Activated CD4-positive, alpha-beta T cell treated with anti-CD3 and anti-CD28 coated beads, Interleukin-2, amount 50 U/mL, for 4 hours (primary cell): ENCODE data around the gene PELI1.
"Not testable (repeated sequence)": the region's sequence is repeated elsewhere in the genome, so short reads cannot be mapped to it uniquely, and the experiment has no call there.

Source experiments
- DNase-seq, 2 experiments: peaks; one replicate each; pipeline ENCODE4 v3.0.0-alpha.2; 2020

The PELI1 gene

DNA sequence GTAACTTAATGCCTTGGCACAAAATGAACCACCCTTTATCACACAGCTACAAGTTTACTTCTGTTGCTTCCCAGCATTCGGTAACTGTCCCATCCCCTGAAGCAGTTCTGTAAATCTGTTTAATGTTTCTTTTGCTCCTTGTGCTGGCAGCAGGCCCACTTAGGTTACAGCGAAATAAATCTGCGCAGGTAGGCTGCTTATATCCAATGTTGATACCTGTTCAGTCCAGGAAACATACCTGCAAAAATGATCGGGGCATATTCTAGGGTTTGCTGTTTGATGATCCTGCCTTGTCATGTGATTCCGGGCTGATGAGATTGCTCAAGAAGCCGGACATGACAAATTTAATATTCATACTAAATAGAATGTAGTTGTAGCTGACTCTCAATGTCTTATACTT is 23.3 kb downstream of the PELI1 start:
- no peak for DNase-seq

DNA sequence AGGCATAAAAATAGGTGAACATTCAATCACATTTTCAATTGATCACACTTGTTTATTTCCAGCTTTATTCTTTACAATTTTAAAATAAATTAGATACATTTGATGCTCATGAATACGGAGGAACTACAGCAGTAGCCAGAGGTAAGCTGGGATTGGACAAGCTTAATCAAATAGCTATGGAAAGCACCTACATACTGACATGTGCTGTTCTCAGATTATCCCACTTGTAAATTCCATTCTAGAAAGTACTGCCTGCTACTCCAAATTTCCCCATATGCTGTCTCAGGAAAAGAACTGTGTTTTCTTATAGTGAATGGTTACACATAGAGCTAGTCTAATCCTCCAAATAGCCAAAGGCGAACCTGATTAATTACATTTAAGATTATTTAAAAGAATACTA is 24.2 kb downstream of the PELI1 start:
- no peak for DNase-seq

DNA sequence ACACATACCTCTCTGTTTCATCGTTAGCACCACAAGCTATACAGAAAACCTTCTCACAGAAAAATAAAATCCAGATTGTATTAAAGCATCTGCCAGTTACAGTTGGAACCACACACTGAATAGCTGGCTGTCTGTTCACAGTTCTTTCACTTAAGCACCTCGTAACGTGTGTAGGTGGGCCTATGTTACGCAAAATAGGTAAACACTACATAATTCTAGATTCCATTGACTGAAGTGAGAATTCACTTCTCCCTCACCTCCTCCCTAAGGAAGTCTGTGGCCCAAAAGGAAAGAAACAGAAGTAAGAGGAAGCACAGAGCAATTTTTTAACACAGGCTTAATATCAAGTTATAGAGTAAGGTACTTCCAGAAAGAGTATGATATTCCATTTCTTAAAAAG is 24.9 kb downstream of the PELI1 start:
- no peak for DNase-seq

DNA sequence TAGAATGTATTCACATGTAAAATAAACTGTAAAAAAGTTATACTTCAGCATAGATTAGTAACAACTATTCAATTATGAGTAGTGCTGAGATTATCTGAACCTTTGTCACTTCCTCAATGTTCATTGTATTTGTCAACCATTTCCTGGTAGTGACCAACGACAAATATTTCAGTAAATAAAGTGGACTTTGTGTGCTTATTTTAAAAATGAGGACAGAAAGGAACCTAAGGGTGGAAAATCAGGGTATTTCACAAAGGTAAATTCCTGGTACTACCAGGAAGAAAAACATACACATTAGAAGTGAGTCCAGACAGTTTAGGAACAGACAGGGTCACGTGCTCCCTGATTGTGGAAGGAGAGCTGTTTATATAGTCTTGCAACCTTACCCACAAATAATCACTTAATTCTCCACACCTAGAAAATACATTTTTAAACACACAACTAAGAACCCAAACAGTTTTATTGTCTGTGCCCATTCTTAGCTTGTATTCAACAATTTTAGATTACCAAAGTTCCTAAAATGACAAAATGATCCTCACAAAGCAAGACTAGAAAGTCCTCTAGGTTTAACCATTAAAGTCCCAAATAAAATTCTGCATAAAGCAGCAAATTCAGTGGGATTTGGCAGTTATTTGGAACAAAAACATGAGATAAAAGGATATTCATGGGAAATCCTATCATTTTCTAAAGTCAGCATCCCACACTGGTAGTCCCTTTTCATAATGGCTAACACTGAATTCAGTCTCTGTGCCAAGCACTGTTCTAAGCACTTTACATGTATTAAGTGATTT is 28.2 kb downstream of the PELI1 start:
- DNase-seq: no peak

DNA sequence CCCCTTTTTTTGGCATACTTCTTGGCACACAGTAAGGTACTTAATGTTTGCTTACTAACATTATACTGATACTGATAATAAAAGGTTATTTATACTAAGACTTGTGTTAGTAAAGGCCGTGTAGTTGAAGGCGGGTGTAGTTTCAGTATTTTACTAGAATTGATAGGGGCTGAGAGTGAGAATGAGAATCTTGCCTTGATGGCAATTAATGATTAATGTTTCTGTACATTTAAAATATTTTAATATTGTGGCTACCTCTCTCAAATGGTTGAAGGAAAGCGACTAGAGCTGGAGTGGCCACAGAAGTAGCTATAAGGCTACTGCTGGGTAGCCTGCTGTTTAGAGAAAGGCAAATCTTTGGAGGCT is 29.3 kb downstream of the PELI1 start:
- no peak for DNase-seq

DNA sequence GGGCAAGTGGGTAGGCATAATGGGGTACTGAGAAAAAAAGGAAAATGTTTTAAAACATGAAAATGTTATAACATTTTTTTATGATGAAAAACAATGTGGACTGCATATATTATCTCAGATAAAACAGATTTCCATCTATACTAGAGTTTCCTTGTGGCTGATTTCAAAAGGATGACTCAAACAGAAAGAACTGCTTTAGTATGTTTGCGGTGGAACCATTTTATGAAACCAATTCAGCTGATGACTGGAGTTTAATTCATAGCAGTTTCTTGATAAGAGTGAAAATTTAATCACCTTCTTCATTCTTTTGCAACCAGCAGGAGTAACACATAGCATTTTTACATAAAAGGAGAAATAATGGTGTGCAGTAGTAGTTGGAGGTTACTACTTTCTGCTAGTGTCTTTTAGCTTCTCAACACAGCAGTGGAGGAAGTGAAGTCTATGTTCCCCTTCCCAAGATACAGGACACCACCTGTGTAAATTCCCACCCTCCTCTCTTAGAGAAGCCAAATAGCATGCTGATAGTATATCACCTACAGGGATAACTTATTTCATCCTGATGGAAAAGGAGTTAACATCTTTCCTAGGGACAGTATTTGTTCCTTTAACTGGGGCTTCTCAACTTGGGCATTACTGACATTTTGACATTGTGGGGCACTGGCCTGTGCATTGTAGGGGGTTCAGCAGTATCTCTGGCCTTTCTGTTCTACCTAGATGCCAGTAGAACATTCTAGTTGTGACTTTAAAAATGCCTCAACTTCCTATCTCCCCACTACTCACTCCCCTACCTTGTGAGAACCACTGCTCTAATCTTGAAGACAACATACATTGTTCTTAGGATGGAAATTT is 29.9 kb downstream of the PELI1 start:
- DNase-seq: no peak

DNA sequence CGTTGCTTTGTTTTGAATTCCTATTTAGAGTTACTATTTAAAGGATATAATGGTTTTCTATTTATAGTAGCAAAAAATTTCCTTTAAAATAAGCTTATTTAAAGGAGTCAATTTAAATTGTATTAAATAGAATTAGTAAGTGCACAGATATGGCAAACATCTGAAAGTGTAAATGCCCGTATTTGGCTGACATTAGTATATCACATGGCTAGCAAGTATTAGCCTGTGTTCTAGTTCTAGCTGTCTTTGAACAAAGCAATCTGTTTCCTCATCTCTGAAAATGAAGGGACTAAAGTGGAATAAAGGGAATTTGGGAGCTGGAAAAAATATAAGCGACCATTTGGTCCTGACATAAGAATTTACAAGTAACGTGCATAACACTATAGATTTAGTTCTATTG is 32.2 kb downstream of the PELI1 start:
- no peak for DNase-seq

DNA sequence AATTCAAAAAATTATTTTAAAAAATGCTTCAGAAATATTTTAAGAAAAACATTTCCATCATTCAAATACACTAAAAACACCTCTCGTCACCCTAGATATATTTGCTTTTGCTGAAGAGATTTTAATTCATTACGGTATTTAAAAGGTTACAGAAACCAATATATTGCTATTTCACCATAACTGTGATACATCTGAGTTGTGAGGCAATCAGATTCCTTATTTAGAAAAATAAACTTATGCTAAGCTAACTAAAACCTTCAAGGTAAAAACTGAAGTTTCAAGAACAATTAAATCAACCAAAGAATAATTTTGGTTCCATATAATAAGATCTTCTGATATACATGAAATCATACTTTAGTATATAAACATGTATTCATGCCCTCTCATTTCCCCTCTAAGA is 32.8 kb downstream of the PELI1 start:
- no peak for DNase-seq

DNA sequence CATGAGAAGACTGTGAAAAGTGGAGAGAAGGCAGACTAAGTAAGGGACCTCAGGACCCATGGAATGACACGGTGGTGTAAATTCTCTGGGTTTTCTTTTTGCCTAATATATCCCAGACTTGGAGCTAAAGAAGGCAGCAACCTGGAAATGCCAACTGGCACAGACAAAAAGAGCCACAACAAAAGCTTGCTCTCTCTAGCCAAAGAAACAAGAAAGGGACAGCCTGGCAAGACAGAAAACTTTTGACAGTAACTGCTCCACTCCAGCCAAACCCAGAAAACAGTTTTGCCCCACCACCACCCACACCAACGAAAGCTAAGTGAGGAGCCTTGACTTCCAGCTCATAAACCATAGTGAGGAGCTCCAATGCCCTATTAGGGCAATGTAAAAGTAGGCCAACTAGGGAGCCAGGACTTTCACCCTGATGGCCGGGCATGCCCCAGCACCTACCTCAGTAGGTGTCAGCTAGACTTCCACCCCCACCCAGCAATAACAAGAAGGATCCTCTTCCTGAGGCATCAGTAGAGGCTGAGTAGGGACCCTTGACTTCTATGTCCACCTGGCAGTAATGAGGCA is 35.5 kb downstream of the PELI1 start:
- no peak for DNase-seq

DNA sequence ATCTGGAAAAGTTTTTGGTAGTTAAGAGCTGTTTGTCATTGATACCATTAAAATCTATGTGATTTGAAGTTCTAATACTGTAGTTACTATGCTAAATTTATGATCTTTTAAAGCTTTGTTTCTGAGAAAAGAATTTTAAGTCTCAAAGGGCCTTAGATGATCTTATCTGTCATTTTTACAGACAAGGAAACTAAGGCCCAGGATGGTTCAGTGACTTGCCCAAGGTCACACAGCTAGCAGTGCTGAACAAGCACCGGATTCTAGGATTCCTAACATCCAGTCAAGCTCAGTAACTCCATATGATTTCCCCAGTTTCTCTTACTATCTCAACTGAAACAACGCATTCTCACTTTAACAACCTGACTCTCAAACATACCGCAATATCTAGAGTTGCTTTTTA is 37.7 kb downstream of the PELI1 start:
- no peak for DNase-seq

DNA sequence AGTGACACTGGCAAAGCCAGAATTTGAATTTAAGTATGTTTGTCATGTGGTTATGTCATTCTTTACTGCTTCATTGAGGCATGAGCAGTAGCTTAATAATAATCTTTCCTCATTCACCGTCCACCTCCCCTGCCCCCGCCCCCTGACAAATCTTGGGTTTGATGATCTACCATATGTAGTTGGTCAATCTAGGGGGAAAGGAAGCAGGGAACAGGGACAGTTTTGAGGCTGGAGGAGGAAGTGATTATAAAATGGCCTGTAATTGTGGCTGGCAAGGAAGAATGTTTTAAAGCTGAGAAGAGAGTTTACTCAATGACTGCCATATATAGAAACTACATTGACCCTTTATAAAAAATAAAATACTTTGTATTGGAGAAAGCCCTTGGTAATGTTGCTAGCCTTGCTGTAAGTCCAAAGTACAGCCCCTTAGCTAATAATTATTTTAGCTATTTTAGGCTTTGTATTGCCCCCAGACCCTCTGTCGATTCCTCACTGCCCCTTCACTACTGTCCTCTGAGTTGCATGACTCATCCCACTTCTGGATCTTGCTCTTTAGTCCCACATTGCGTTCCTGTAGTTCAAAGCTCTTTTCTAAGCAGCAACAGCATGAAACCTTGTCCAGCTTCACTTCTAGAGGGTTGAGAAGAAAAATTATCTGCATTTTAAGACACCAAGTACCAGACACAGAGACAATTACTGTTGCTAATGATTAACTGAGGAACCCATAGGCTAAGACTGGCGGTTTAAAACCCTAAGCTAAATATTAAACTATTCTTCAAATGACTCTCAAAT is 38.4 kb downstream of the PELI1 start:
- DNase-seq: no peak

DNA sequence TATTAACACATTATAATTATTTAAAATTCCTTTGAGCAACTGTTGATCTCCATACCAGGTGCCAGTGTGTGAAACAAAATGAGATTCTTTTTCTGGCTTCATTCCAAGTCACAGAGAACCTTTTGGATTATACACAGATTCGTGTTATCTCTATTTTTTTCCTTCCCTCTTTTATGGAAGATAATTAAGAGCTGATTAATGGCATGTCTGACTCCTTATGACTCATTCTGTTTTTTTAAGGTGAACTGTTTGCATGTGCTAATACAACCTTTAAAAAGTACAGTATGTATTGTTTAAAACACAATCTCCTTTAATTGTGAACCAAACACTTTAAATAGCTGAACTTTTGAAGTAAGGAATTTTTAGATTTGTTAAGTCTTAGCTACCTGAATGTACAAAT is 39.3 kb downstream of the PELI1 start:
- no peak for DNase-seq

DNA sequence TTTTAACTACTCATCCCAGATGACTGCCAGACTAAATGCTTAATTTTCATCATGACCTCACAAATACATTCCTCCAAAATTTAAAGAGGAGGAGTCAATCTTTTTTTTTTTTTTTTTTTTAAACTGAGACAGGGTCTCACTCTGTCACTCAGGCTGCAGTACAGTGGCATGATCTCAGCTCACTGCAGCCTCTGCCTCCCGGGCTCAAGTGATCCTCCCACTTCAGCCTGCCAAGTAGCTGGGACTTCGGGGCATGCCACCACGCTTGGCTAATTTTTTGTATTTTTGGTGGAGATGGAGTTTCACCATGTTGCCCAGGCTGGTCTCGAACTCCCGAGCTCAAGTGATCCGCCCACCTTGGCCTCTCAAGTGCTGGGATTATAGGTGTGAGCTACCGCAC is 41.5 kb downstream of the PELI1 start:
- DNase-seq: not testable (repeated sequence)

DNA sequence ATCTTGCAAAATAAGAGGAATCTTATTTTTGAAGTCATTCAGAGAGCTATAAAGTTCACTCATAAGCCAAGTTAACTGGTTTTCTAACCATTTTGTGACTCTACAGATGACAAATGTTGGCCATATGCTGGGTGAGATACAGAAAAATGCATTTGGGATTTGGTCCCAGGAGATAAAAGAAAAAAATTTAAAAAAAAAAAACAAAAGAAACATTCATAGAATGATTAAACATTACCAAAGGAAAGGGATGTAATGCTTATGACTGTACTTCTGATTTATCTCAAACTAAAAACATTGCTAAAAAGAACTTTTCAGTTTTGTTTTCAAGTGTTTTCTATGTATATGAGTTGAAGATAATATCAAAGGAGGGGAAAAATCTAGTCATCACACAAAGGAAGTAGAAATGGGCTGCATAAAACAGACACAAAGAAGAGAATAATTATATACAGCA is 43.1 kb downstream of the PELI1 start:
- DNase-seq: no peak

DNA sequence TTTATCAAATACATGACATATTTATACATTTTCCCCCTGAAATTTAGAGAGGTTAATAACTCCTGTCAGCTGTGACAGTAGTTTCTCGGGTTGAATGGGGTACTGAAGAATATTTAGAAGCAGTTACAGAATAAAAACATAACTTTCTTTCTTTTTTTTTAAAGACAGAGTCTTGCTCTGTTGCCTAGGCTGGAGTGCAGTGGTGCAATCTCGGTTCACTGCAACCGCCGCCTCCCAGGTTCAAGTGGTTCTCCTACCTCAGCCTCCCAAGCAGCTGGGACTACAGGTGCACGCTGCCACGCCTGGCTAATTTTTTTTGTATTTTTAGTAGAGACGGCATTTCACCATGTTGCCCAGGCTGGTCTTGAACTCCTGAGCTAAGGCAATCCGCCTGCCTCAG is 43.6 kb downstream of the PELI1 start:
- not testable (repeated sequence) for DNase-seq

DNA sequence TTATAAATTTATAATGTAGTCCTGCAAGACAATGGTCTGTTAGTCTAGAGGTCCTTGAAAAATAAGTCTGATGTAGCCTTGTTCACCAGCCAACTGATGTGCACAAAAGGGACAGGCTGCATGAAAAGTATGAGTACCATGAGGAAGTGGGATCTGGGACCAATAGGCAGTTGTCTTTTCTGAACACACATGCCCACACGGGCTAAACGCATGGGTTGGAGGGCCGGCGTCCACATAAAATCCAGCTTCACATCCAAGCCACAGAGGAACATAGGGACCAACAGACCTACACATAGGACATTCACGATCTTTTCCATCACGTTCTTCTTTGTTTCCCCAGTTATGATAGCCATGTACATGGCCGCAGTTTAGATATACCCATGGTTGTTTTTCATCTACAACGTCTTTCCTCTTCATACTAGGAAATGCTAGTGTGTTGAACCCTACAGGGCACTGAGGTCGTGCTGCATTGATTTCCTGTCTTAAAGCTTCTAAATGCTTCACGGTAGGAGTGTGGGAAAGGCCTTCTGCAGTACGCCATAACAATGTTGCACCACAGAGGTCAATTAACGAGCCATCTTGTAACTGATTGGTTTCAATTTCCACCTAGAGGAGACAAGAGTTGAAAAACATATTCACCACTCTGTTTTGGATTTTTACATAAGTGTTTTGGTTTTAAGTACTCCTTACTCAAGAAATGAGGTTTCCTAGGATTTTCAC is 49.4 kb downstream of the PELI1 start:
- DNase-seq: no peak

DNA sequence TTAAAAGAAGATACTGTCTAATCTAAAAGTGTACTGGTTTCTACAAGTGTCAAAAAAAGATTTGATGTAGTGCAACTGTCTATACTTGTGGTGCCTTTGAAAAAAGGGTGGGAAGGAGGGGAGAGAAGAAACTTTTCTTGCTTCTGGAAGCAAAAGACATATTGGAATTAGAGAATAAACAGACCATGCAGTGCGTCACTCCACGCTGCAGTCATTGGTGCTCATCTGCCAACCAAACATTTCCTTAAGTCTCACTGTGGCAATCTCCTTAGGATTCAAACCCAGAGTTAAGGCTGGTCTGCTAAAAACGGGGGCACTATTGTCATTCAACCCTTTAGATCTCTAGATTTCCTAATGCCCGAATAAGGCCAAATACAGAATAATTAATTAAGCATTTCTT is 50.9 kb downstream of the PELI1 start:
- DNase-seq: no peak

DNA sequence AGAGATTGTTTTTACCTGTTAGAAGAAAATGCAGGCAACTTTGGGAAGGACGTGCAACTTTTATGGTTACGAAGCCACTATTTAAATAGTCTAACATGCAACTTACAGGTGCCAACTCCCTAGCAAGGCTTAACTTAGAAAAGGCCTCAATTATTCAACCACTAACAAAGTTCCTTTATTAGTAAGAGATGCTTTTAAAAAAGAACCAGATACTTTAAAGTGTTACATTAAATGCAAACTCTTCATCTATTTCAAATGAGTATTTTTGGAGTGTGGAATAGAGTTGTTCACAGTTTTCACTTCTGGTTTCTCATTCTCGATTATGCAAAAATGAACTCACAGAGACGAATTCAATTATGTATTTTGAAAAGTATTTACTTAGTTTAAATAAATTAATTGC is 51.7 kb downstream of the PELI1 start:
- DNase-seq: no peak

DNA sequence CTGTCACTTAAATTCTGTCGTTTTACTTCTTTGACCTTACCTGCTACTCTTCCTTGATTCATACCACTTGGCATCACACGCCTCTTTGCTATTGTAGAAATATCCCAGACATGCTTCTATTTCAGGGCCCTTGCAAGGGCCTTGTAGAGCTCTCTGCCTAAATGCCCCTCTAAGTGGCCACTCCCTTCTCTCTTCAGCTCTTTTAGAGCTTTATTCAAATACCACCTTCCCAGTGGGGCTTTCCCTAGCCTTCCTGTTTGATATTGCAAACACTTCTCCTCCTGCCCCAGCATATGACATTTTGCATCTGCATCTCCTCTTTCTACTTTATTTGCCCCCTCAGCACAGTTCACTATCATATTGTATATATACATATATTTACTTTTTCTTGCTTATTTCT is 54.0 kb downstream of the PELI1 start:
- no peak for DNase-seq

DNA sequence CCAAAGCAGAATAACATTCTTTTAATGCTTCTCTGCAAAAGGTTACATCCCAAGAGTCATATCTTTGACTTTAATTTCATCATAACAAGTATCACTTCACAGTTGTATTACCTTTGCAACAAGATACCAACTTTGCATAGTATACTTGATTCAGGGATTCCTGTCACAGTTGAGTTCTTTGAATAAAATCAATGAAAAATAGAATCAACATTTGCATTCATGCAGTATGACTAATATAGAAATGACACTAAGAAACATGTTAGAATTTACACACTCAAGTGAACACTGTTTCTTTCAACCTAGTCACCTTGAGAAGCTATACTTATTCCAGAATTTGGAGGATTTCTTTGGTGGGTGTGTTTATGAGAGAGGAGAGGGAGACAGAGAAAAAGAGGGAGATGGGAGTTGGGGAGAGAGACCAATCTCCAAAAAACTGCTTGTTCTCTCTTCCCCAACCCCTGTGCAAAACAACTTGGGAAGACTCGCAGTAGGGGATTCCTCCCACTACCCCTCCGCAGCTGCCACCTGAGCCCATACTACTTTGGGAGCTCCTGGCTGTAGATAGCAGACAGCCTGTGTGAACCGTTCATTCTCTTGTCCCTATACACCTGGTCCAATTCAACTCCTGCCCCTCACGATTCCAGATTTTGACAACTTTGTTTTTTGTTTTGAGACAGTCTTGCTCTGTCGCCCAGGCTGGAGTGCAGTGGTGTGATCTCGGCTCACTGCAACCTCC is 57.7 kb downstream of the PELI1 start:
- no peak for DNase-seq

DNA sequence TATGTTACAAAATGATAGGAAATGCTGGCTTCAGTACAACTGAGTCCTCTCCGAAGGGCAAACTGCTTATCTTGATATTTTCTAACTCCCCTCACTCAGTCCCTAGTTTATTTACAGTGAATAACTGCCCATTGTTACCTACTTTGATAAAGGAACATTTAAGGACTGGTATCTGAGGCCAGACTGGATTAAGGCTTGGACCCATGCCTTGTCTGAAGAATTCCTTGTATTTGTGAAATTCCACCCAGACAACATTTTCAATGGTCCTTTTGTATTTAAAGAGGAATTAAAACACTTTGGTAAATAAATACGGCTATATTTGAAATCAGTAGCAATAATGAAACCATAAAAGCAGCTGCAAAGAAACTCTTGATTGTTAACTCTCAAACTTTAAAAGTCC is 58.3 kb downstream of the PELI1 start:
- no peak for DNase-seq

DNA sequence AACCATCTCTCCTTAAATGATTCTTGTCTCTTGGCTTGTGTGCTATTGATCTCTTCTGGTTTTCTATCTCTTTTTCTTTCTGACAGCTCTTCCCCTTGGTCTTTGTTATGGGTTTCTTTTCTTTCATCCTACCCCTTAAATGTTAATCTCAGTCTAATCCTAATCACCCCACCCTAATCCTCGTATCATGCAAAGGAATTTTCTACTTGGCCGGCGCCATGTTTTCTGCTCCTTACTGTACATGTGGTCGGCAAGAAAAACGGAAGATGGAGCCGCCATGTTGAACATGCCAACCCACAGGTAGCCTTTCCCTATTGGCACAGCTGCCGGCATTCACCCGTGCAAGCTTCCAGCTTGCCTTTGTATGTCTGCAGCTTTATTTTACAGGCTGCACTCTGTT is 63.2 kb downstream of the PELI1 start:
- no peak for DNase-seq
